ENCODE results near the gene RAD18. TPM values are rescaled to one million over a fixed set of nuclear protein-coding genes. Genes with fewer than 3 reads are reported as not detected.

The RAD18 gene
- total and polyA plus RNA-seq, 2 experiments from 2014 or later: 6.0 to 6.5 TPM

GRCh38 chr3:8981296-8981695, 18.0 kb upstream of the RAD18 start:
- no peak for TF ChIP-seq CTCF (IDR thresholded peaks at IDR 0.05; ENCODE audit: poor library complexity)
- TF ChIP-seq EZH2 (IDR thresholded peaks at IDR 0.05; ENCODE audit: borderline replicate concordance): no peak
- no peak for TF ChIP-seq EZH2phosphoT487 (IDR thresholded peaks at IDR 0.05; ENCODE audit: low read depth, severe bottlenecking, unreplicated experiment)
- H3K9me2 ChIP-seq (replicated peaks; ENCODE audit: insufficient read depth): no peaks in the 10 kb centered on the region
- no peaks in the 10 kb centered on the region for H4K20me1 ChIP-seq (ENCODE audit: insufficient read depth, poor library complexity, severe bottlenecking)
- no peak overlapping the region for H2AFZ ChIP-seq
- H3K4me1 ChIP-seq (ENCODE audit: insufficient read depth): peaks cover 7% of the 10 kb centered on the region
- no peak for DNase-seq (ENCODE audit: low spot score)
- H3K79me2 ChIP-seq: no peaks in the 10 kb centered on the region
- no peak overlapping the region for H3K4me3 ChIP-seq
- no peaks in the 10 kb centered on the region for H3K27me3 ChIP-seq
- H3K36me3 ChIP-seq (replicated peaks; ENCODE audit: insufficient read depth, low read depth): no peaks in the 10 kb centered on the region
- 93% methylated on average over 9 of the region's 9 CpGs for WGBS (ENCODE audit: low lambda C conversion rate, missing lambda C conversion rate)
- H3K27ac ChIP-seq: no peak overlapping the region
- H3K9me3 ChIP-seq (ENCODE audit: low read depth): no peaks in the 10 kb centered on the region
- no peak overlapping the region for H3K4me2 ChIP-seq

- Histone ChIP-seq H3K27me3 (no peaks in the 10 kb centered on the region), H3K27ac (no peak overlapping the region), H3K4me3 (no peak overlapping the region), H3K4me1 (ENCODE audit: insufficient read depth) (peaks cover 7% of the 10 kb centered on the region), H2AFZ (no peak overlapping the region), H3K9me3 (ENCODE audit: low read depth) (no peaks in the 10 kb centered on the region), H3K4me2 (no peak overlapping the region), H3K9me2 (replicated peaks; ENCODE audit: insufficient read depth) (no peaks in the 10 kb centered on the region), H3K36me3 (replicated peaks; ENCODE audit: insufficient read depth, low read depth) (no peaks in the 10 kb centered on the region), H3K79me2 (no peaks in the 10 kb centered on the region), H4K20me1 (ENCODE audit: insufficient read depth, poor library complexity, severe bottlenecking) (no peaks in the 10 kb centered on the region)
- WGBS (ENCODE audit: low lambda C conversion rate, missing lambda C conversion rate): 81% methylated on average over 6 of the region's 6 CpGs
- TF ChIP-seq CTCF (IDR thresholded peaks at IDR 0.05; ENCODE audit: poor library complexity): no peak
- no peak for TF ChIP-seq EZH2 (IDR thresholded peaks at IDR 0.05; ENCODE audit: borderline replicate concordance)
- TF ChIP-seq EZH2phosphoT487 (IDR thresholded peaks at IDR 0.05; ENCODE audit: low read depth, severe bottlenecking, unreplicated experiment): no peak
- no peak for DNase-seq (ENCODE audit: low spot score)
These were observed 17.5 kb upstream of the RAD18 start for GRCh38 chr3:8980756-8981257.

- no peak for DNase-seq (ENCODE audit: low spot score)
- Histone ChIP-seq H3K4me2 (no peak overlapping the region), H3K36me3 (replicated peaks; ENCODE audit: insufficient read depth, low read depth) (no peaks in the 10 kb centered on the region), H3K79me2 (no peaks in the 10 kb centered on the region), H2AFZ (no peak overlapping the region), H4K20me1 (ENCODE audit: insufficient read depth, poor library complexity, severe bottlenecking) (no peaks in the 10 kb centered on the region), H3K4me1 (ENCODE audit: insufficient read depth) (peaks cover 7% of the 10 kb centered on the region), H3K27ac (no peak overlapping the region), H3K27me3 (no peaks in the 10 kb centered on the region), H3K9me3 (ENCODE audit: low read depth) (no peaks in the 10 kb centered on the region), H3K9me2 (replicated peaks; ENCODE audit: insufficient read depth) (no peaks in the 10 kb centered on the region), H3K4me3 (no peak overlapping the region)
- 97% methylated on average over 1 of the region's 1 CpG for WGBS (ENCODE audit: low lambda C conversion rate, missing lambda C conversion rate)
- TF ChIP-seq CTCF (IDR thresholded peaks at IDR 0.05; ENCODE audit: poor library complexity) (no peak), EZH2phosphoT487 (IDR thresholded peaks at IDR 0.05; ENCODE audit: low read depth, severe bottlenecking, unreplicated experiment) (no peak), EZH2 (IDR thresholded peaks at IDR 0.05; ENCODE audit: borderline replicate concordance) (no peak)
These were observed 16.0 kb upstream of the RAD18 start for GRCh38 chr3:8979262-8979661.

- Histone ChIP-seq H3K4me1 (ENCODE audit: insufficient read depth) (peaks cover 7% of the 10 kb centered on the region), H2AFZ (no peak overlapping the region), H3K27ac (no peak overlapping the region), H3K36me3 (replicated peaks; ENCODE audit: insufficient read depth, low read depth) (no peaks in the 10 kb centered on the region), H3K4me2 (no peak overlapping the region), H3K79me2 (no peaks in the 10 kb centered on the region), H3K4me3 (no peak overlapping the region), H4K20me1 (ENCODE audit: insufficient read depth, poor library complexity, severe bottlenecking) (no peaks in the 10 kb centered on the region), H3K27me3 (no peaks in the 10 kb centered on the region), H3K9me3 (ENCODE audit: low read depth) (no peaks in the 10 kb centered on the region), H3K9me2 (replicated peaks; ENCODE audit: insufficient read depth) (no peaks in the 10 kb centered on the region)
- 82% methylated on average over 3 of the region's 3 CpGs for WGBS (ENCODE audit: low lambda C conversion rate, missing lambda C conversion rate)
- TF ChIP-seq EZH2phosphoT487 (IDR thresholded peaks at IDR 0.05; ENCODE audit: low read depth, severe bottlenecking, unreplicated experiment) (no peak), EZH2 (IDR thresholded peaks at IDR 0.05; ENCODE audit: borderline replicate concordance) (no peak), CTCF (IDR thresholded peaks at IDR 0.05; ENCODE audit: poor library complexity) (no peak)
- DNase-seq (ENCODE audit: low spot score): no peak
These were observed 15.3 kb upstream of the RAD18 start for GRCh38 chr3:8978551-8978950.

Data from hepatocyte (in vitro differentiated cells).